ENCODE data around the gene RAD51B.

DNA sequence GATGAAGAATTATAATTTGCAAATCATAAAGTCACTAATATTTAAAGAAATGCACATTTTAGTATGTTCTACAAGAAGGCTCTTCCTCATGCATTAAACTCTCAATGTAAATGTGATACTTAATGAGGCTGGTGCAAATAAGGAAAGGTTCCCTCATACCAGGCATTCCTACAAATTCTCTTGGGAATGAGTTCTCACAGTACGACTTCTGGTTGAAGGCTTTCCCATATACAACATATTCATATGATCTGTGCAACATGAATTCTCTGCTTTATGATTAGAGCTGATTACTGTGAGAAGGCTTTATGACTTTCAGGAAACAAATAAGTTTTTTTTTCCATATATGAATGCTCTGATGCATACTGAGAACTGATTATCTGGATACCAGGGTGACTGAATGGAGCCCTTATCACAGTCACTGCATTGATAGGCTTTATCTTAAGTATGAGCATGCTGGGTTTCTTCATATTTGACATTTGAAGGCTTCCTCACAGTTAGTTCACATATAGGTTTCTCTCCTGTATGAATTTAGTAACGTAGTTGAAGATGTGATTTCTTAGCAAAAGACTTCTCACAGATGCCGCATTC, 293.9 kb downstream of the RAD51B start:
- TF ChIP-seq POLR2A (IDR thresholded peaks at IDR 0.05; ENCODE audit: low read depth, low read length) (no peak), POLR2AphosphoS5 (IDR thresholded peaks at IDR 0.05; ENCODE audit: low read depth, low read length) (no peak)

Data from GM12891 (cell line).